HCT116 (cell line): ENCODE results near the gene PIGC. TPM values are rescaled to one million over a fixed set of nuclear protein-coding genes. Genes with fewer than 3 reads are reported as not detected.

Experiments
- ATAC-seq: fragments of 200-7000 bp; cut with Tn5 transposase; 2 replicates; pipeline ENCODE4 v1.9.1; 2020; ENCODE audit warnings: mild to moderate bottlenecking, moderate library complexity
- BruUV-seq: library from RNA; stranded (reverse); fragments of 400-500 nt; replicated peaks from 2 replicates; lab custom pipeline; 2021; lab: Mats Ljungman, UMichigan
- CTCF ChIA-PET: fragments of 300-600 bp; sonication (Branson Sonifier 250); formaldehyde crosslinking; loops from one replicate; lab custom pipeline; 2021; ENCODE audit warnings: antibody characterized with exemption; lab: Charles Lee
- POLR2A ChIA-PET: fragments of 300-600, 350-600 bp; sonication (Branson Sonifier 250); formaldehyde crosslinking; loops from one replicate; lab custom pipeline; 2021; ENCODE audit warnings: antibody characterized with exemption; lab: Charles Lee
- RAD21 ChIA-PET, 2 experiments: fragments of 300-600 bp; sonication (Branson Sonifier 250); formaldehyde crosslinking; loops; one replicate each; lab custom pipeline; 2023; ENCODE audit warnings: low total read pairs in 2 of 2; ENCODE audit not compliant: uncharacterized antibody in 2 of 2, unreplicated experiment in 2 of 2, low non-redundant PET in 1 of 2; lab: Charles Lee
- DNase-seq: peaks from one replicate; pipeline ENCODE4 v3.0.0-alpha.2; 2010; ENCODE audit warnings: low read depth, low spot score
- H2AFZ ChIP-seq: fragments of 200-600 bp; shearing (Covaris generic), sonication (generic); 2 replicates; pipeline ENCODE4 v1.6.1; 2017; ENCODE audit warnings: low read depth, mixed run types, mixed read lengths, antibody characterized with exemption, low read length; ENCODE audit not compliant: poor library complexity, severe bottlenecking
- H3K27ac ChIP-seq: 2 replicates; pipeline ENCODE4 v1.5.1; 2012; ENCODE audit warnings: low read depth, low read length
- H3K27me3 ChIP-seq: fragments of 200-600 bp; sonication (generic); 2 replicates; pipeline ENCODE4 v1.6.1; 2016; ENCODE audit warnings: mixed run types, low read length, mixed read lengths; ENCODE audit not compliant: insufficient read depth
- H3K36me3 ChIP-seq, 2 experiments: fragments of 200-500 bp in 1 of 2; fragments of 200-600 bp in 1 of 2; sonication (Bioruptor generic) in 1 of 2; sonication (generic) in 1 of 2; 2 replicates each; pipeline versions ENCODE4 v1.5.1 to v1.6.1; 2014 to 2016; ENCODE audit warnings: low read length in 2 of 2, inconsistent platforms in 1 of 2, mixed read lengths in 1 of 2, mixed run types in 1 of 2; ENCODE audit not compliant: insufficient read depth in 2 of 2, control insufficient read depth in 1 of 2
- H3K4me1 ChIP-seq, 2 experiments: fragments of 200-600 bp in 1 of 2; sonication (generic) in 1 of 2; 2 replicates each; pipeline versions ENCODE4 v1.5.1 to v1.6.1; 2012 to 2017; ENCODE audit warnings: low read length in 2 of 2, inconsistent platforms in 1 of 2, mild to moderate bottlenecking in 1 of 2, mixed read lengths in 1 of 2, mixed run types in 1 of 2, moderate library complexity in 1 of 2; ENCODE audit not compliant: insufficient read depth in 2 of 2, control insufficient read depth in 1 of 2
- H3K4me2 ChIP-seq: fragments of 200-600 bp; sonication (generic); 2 replicates; pipeline ENCODE4 v1.6.1; 2017; ENCODE audit warnings: mixed run types, low read length, mixed read lengths
- H3K4me3 ChIP-seq, 2 experiments: fragments of 200-600 bp in 1 of 2; sonication (generic) in 1 of 2; replicated peaks in 1 of 2; 2 replicates each; pipeline ENCODE4 v1.5.1; 2011 to 2016; ENCODE audit warnings: low read length in 2 of 2, control low read depth in 1 of 2, low read depth in 1 of 2, mild to moderate bottlenecking in 1 of 2, mixed read lengths in 1 of 2, mixed run types in 1 of 2
- H3K79me2 ChIP-seq: fragments of 200-600 bp; sonication (generic); 2 replicates; pipeline ENCODE4 v1.6.1; 2017; ENCODE audit warnings: mild to moderate bottlenecking, mixed run types, low read length, moderate library complexity, mixed read lengths; ENCODE audit not compliant: insufficient read depth
- H3K9ac ChIP-seq: fragments of 200-600 bp; sonication (generic); 2 replicates; pipeline ENCODE4 v1.6.1; 2016; ENCODE audit warnings: low read length, mixed read lengths
- H3K9me2 ChIP-seq: fragments of 200-600 bp; sonication (generic), shearing (Covaris generic); 2 replicates; pipeline ENCODE4 v1.6.1; 2017; ENCODE audit warnings: mixed run types, mild to moderate bottlenecking, moderate library complexity; ENCODE audit not compliant: insufficient read depth
- H3K9me3 ChIP-seq, 2 experiments: fragments of 200-500 bp in 1 of 2; fragments of 200-600 bp in 1 of 2; sonication (Bioruptor generic) in 1 of 2; sonication (generic) in 1 of 2; 2 replicates each; pipeline ENCODE4 v1.6.1; 2014 to 2017; ENCODE audit warnings: low read length in 2 of 2, mixed read lengths in 2 of 2, inconsistent platforms in 1 of 2, low read depth in 1 of 2, mild to moderate bottlenecking in 1 of 2, mixed run types in 1 of 2, moderate library complexity in 1 of 2; ENCODE audit not compliant: control insufficient read depth in 1 of 2, insufficient read depth in 1 of 2
- H4K20me1 ChIP-seq: fragments of 200-600 bp; sonication (generic), shearing (Covaris generic); 2 replicates; pipeline ENCODE4 v1.6.1; 2017; ENCODE audit warnings: mixed run types, mild to moderate bottlenecking, moderate library complexity; ENCODE audit not compliant: insufficient read depth
- CBX3 ChIP-seq: IDR thresholded peaks from 2 replicates; pipeline ENCODE4 v1.6.1; 2012; ENCODE audit warnings: low read depth
- EGR1 ChIP-seq: IDR thresholded peaks from 2 replicates; pipeline ENCODE4 v1.6.1; 2012; ENCODE audit warnings: low read depth
- ELF1 ChIP-seq: IDR thresholded peaks from 2 replicates; pipeline ENCODE4 v1.6.1; 2012; ENCODE audit warnings: low read depth, borderline replicate concordance
- EZH2 ChIP-seq: fragments of 200-600 bp; sonication (generic); IDR thresholded peaks from 2 replicates; pipeline ENCODE4 v1.6.1; 2017; ENCODE audit warnings: antibody characterized with exemption, mixed run types
- EZH2phosphoT487 ChIP-seq: fragments of 200-600 bp; IDR thresholded peaks from 2 replicates; pipeline ENCODE4 v1.6.1; 2018; ENCODE audit warnings: antibody characterized with exemption, borderline replicate concordance
- FOSL1 ChIP-seq: IDR thresholded peaks from 2 replicates; pipeline ENCODE4 v1.6.1; 2012; ENCODE audit warnings: low read depth
- JUND ChIP-seq: IDR thresholded peaks from 2 replicates; pipeline ENCODE4 v1.6.1; 2012
- MAX ChIP-seq: IDR thresholded peaks from 2 replicates; pipeline ENCODE4 v1.6.1; 2012
- POLR2A ChIP-seq: IDR thresholded peaks from 2 replicates; pipeline ENCODE4 v1.7.0; 2011; ENCODE audit warnings: borderline replicate concordance; ENCODE audit not compliant: insufficient read depth, insufficient read length; ENCODE audit errors: extremely low read depth
- SIN3A ChIP-seq: IDR thresholded peaks from 2 replicates; pipeline ENCODE4 v1.6.1; 2012; ENCODE audit warnings: low read depth
- SRF ChIP-seq: IDR thresholded peaks from 2 replicates; pipeline ENCODE4 v1.6.1; 2012; ENCODE audit warnings: low read depth
- YY1 ChIP-seq: IDR thresholded peaks from 2 replicates; pipeline ENCODE4 v1.6.1; 2011; ENCODE audit warnings: low read length, low read depth, moderate library complexity, mild to moderate bottlenecking; ENCODE audit not compliant: insufficient replicate concordance; ENCODE audit errors: extremely low read depth
- ZNF274 ChIP-seq: fragments of 200-500 bp; sonication (Bioruptor generic); IDR thresholded peaks from 2 replicates; pipeline ENCODE4 v1.6.1; 2014; ENCODE audit warnings: mild to moderate bottlenecking, low read depth, low read length, inconsistent platforms
- intact Hi-C: fragments of 100-400 bp; cut with micrococcal nuclease; formaldehyde crosslinking; loops from 2 replicates; pipeline ENCODE4 v1.10.0; 2022
- total RNA-seq: library from RNA; stranded (reverse); gene quantifications from one replicate; pipeline ENCODE4 v1.2.1, GENCODE V29; 2021; ENCODE audit not compliant: unreplicated experiment
- TF ChIP-seq, protein P1 (sequence below), 3 experiments: fragments of 200-600 bp in 1 of 3; sonication (generic) in 1 of 3; IDR thresholded peaks in 2 of 3; conservative IDR thresholded peaks in 1 of 3; 2 replicates each; pipeline ENCODE4 v1.5.1; 2012 to 2017; ENCODE audit warnings: low read depth in 2 of 3, low read length in 2 of 3, antibody characterized with exemption in 1 of 3, borderline replicate concordance in 1 of 3, control low read depth in 1 of 3, mild to moderate bottlenecking in 1 of 3, mixed read lengths in 1 of 3, mixed run types in 1 of 3, moderate library complexity in 1 of 3; ENCODE audit not compliant: insufficient read depth in 1 of 3

Gene PIGC
- total RNA-seq, 1 experiment from 2014 or later: 11.9 TPM

DNA sequence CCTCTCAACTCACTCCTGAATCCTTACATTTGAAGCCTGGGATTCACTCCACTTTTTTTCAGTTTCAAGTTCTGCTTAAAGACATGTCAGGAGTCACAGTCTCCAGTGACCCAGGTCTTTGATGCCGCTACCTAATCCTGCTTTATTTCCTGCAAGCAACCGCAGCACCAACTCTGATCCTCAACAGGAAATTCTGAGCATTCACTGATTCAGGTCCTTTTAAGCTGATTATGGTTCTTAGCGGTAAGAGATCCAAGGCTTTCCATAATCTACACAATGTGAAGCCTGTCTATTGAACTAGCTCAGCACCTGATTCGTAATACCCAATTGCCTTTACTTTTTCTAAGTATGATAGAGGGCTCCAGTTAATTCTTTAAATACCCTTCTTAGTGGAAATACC lies 43.7 kb upstream of the PIGC start:
- Histone ChIP-seq H3K4me3 (no peak overlapping the region), H3K36me3 (no peaks in the 10 kb centered on the region), H3K9ac (no peak overlapping the region), H3K4me1 (peaks cover 5 to 13% of the 10 kb centered on the region in 2 experiments; a peak in 3 of 4 replicates), H3K27ac (no peak overlapping the region), H3K79me2 (no peaks in the 10 kb centered on the region), H3K9me2 (no peaks in the 10 kb centered on the region), H3K9me3 (no peaks in the 10 kb centered on the region), H2AFZ (no peak overlapping the region), H3K27me3 (no peaks in the 10 kb centered on the region), H4K20me1 (no peaks in the 10 kb centered on the region), H3K4me2 (no peak overlapping the region)
- TF ChIP-seq YY1: no peak
- no peak for TF ChIP-seq FOSL1
- no peak for TF ChIP-seq SRF
- no peak for TF ChIP-seq EZH2phosphoT487
- no peak for TF ChIP-seq ELF1
- no peak for TF ChIP-seq EGR1
- no peak for TF ChIP-seq JUND
- TF ChIP-seq CBX3: no peak
- no peak for TF ChIP-seq SIN3A
- TF ChIP-seq EZH2: no peak
- TF ChIP-seq ZNF274: no peak
- TF ChIP-seq, protein P1, sequence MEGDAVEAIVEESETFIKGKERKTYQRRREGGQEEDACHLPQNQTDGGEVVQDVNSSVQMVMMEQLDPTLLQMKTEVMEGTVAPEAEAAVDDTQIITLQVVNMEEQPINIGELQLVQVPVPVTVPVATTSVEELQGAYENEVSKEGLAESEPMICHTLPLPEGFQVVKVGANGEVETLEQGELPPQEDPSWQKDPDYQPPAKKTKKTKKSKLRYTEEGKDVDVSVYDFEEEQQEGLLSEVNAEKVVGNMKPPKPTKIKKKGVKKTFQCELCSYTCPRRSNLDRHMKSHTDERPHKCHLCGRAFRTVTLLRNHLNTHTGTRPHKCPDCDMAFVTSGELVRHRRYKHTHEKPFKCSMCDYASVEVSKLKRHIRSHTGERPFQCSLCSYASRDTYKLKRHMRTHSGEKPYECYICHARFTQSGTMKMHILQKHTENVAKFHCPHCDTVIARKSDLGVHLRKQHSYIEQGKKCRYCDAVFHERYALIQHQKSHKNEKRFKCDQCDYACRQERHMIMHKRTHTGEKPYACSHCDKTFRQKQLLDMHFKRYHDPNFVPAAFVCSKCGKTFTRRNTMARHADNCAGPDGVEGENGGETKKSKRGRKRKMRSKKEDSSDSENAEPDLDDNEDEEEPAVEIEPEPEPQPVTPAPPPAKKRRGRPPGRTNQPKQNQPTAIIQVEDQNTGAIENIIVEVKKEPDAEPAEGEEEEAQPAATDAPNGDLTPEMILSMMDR (IDR thresholded peaks at IDR 0.05 in 2 of 3, conservative IDR thresholded peaks at IDR 0.05 in 1 of 3; ENCODE audit: borderline replicate concordance in 1 of 3, insufficient read depth in 1 of 3, low read depth in 2 of 3, low read length in 2 of 3): no peak
- no peak for TF ChIP-seq POLR2A
- no peak for TF ChIP-seq MAX
- intact Hi-C loops: no loop called here
- BruUV-seq: no TSS peak
- RAD21 ChIA-PET: no interaction called here
- POLR2A ChIA-PET: no interaction called here
- CTCF ChIA-PET: no interaction called here
- ATAC-seq (no peak), DNase-seq (no peak)
